ENCODE measurements around the gene PTGFRN.

DNA sequence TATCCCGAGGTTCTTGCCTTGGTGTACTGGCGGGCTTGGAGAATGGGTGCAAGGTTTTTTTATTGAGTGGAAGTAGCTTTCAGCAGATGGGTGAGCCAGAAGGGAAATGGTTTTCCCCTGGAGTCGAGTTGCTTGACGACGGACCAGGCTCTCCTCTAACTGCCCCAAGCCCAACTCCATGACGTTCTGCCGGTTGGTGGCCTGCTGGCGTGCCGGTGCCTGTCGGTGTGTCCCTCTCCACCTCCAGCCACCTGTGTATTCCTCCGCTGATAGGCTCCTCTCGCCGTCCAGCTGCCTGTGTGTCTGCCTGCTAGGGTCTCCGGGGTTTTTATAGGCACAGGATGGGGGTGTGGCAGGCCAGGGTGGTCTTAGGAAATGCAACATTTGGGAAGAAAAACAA is 34.3 kb upstream of the PTGFRN start:
- no peak for TF ChIP-seq CTCF (CRISPR knock-in tag; IDR thresholded peaks at IDR 0.05)
- TF ChIP-seq RAD21 (CRISPR knock-in tag; IDR thresholded peaks at IDR 0.05), result no peak
- no peak for TF ChIP-seq MYC (CRISPR knock-in tag; IDR thresholded peaks at IDR 0.05; ENCODE audit: borderline replicate concordance)

Measured in HepG2 (cell line).